ENCODE results near the gene NDUFAF5. TPM values are rescaled to one million over a fixed set of nuclear protein-coding genes. Genes with fewer than 3 reads are reported as not detected.
A peak's percentile ranks its signal among the peaks of the same experiment; 100 is the strongest.

Gene NDUFAF5
- polyA plus RNA-seq, 12 donors: 16.5 to 35.9 (median 20.5) TPM; not detected in 1

- no peak for DNase-seq
Observed at GRCh38 chr20:13771853-13772453, 12.9 kb upstream of the NDUFAF5 start.

GRCh38 chr20:13772529-13772928, 12.3 kb upstream of the NDUFAF5 start:
- no peak for DNase-seq

DNA sequence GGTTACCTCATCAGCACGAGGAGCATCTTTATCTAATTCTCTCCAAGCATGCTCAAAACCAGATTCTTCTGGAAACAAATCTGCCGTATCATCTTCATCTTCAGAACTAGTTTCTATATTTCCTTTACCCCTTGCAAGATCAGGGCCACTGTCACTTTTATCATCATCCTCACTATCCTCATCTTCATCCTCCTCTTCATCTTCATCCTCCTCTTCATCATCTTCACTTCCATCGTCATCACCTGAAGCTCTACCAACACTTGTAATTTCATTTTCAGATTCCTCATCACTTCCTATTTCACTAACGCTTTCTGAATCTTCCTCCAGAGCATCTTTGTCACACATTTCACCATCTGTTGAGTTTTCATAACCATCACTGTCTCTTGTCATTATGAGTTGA, 9.0 kb upstream of the NDUFAF5 start:
- DNase-seq: no peak

- no peak for DNase-seq
Observed at GRCh38 chr20:13777171-13777601, 7.6 kb upstream of the NDUFAF5 start.

DNA sequence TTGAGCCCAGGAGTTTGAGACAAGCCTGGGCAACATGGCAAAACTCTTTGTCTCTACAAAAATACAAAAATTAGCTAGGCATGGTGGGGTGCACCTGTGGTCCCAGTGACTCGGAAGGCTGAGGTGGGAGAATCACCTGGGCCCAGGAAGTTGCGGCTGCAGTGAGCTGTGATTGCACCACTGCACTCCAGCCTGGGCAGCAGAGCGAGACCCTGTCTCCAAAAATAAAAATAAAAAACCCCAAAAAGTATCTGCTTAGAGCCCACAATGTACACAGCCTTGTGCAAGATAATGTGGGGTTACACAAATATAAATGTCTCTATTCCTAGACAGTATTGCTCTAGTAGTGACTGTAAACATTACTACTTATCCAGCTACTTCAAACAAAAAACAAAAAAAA, 6.0 kb upstream of the NDUFAF5 start:
- DNase-seq: no peak

- no peak for DNase-seq
Observed at GRCh38 chr20:13783528-13783927, 1.3 kb upstream of the NDUFAF5 start.

GRCh38 chr20:13784271-13784892, 446 bp upstream of the NDUFAF5 start:
- DNase-seq: no peak

GRCh38 chr20:13786143-13786828, 1.5 kb downstream of the NDUFAF5 start:
- no peak for DNase-seq

DNA sequence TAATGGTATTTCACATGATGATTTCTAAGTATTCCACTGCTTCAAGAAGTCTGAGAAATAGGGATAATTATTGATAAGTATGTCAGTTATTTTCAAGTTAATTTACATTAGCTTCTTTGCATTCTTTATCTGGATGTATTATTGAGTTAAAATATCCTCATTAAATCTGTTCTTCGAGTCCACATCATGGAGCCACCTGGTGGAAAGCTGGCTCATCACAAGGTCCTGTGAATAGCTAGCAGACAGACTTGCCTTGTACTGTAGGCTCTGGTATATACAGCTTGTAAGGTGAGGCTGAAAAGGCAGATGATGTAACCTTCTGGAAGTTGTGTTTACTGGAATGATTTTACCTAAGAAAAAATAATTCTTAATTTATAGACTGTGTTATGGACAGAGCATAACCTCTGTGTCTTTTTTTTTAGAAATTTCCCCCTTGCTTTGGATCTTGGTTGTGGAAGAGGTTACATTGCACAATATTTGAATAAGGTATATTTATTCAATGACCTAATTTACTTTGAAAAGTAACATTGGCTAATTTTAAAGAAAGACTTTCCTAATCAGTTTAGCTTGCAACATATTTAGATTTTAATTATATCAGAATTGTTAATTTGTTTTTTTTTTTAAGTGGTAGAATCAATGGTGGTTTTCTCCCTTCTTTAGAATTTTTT, 3.5 kb downstream of the NDUFAF5 start:
- DNase-seq: peak; percentile 38

DNA sequence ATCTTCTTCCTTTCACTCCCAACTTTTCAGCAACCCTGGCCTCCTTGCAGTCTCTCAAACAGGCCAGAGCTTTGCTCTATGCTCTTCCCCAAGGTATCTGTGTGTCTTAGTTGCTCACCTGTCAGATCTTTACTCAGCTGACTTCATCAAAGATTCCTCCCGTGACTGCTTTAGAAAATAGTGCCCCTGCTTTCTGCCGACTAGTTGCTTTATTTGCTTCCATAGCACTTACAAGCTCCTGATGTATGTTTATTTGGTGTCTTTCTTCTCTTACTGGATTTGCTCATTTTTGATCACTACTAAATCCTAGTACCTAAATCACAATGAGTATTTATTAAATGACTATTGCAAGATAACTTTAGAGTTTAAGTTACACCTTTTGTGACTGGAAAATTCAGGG, 5.9 kb downstream of the NDUFAF5 start:
- no peak for DNase-seq

GRCh38 chr20:13791540-13792459, 7.0 kb downstream of the NDUFAF5 start:
- no peak for DNase-seq

GRCh38 chr20:13793001-13793400, 8.2 kb downstream of the NDUFAF5 start:
- DNase-seq: no peak

GRCh38 chr20:13794667-13795066, 9.8 kb downstream of the NDUFAF5 start:
- DNase-seq: no peak

DNA sequence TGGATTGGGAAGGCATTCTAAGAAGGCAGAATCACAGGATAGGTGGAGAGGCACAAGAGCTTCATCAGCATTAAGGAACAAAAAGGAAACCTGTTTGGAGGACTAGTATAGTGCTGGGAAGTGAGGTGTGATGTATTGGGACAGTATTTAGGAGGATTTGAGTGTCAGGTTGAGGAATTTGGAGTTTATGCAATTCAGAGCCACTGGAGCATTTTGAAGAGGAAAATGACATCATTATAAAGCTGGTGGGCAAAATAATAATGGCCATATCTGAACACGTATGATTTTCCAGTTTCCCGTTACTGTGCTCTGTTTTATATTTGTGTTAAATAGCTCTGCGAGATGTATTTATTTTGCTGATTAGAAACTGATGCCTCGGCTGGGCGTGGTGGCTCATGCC, 14.2 kb downstream of the NDUFAF5 start:
- no peak for DNase-seq

DNA sequence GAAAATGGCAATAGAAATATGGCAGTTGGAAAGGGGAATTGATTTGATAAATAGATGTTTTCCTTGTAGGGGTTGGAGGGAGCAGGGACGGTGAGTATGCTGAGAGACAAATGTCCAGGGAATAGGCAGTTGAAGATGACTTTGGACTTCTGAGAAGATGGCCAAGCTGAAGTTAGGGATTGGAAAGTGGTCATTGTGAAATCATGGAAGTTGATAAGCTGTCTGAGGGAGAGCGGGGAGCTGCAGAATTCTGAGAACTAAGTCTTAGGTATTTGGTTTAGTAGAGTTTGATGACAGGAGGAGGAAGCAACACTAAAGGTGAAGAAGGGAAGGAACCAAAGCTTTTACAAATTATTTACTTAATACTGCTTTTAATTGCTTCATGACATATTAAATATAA, 15.1 kb downstream of the NDUFAF5 start:
- DNase-seq: no peak

DNA sequence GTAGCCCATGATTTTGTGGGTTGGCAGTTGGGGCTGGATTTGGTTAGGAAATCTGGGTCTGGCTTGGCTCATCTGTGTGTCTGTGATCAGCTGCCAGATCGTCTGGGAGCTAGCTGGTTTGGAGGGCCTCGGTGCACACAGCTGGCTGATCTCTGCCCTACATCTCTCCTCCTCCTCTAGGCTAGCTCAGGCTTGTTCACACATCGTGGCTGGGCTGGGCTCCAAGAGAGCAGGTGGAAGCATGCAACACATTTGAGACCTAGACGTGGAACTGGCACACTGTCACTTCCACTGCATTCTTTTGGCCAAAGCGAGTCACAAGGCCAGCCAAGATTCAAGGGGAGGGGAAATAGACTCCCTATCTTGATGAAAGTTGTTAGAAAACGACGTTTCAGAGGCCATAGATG, 15.9 kb downstream of the NDUFAF5 start:
- peak; percentile 64 for DNase-seq

GRCh38 chr20:13809373-13809772, 24.5 kb downstream of the NDUFAF5 start:
- no peak for DNase-seq

DNA sequence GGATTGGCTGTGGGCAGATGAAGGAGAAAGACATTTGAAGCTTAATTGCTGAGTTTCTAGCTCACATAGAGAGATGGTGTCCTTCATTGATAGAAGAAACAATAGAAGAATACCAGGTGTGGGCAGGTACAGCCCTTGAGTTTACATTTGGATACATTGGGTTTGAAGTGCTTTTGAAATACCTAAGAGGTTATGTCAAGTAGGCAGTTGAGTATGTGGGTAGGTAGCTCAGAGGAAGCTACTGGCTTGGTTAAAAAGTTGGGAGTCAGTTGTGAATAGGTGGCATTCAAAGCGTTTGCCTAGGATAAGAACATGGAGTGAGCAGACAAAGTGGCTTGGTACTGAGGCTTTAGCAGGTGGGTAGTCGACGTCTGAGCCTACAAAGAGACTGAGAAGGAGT, 25.0 kb downstream of the NDUFAF5 start:
- DNase-seq: no peak

GRCh38 chr20:13810446-13810845, 25.6 kb downstream of the NDUFAF5 start:
- DNase-seq: no peak

- DNase-seq: no peak
Observed at GRCh38 chr20:13813910-13814309, 29.1 kb downstream of the NDUFAF5 start.

GRCh38 chr20:13814672-13815071, 29.8 kb downstream of the NDUFAF5 start:
- no peak for DNase-seq

DNA sequence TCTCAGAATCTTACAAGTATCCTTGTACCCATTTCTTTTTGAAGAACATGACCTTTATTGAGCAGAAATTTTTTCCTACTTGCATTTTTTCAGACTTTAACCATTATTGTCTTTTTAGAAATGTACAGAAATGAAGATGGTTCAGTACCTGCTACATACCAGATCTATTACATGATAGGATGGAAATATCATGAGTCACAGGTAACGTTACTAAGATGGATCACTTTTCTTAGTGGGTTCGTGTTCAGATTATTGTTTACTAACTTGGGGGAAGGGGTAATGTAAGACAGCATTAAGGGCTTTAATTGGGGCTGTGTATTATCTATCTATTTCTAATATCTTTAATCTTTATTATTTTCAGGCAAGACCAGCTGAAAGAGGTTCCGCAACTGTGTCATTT, 31.9 kb downstream of the NDUFAF5 start:
- DNase-seq: no peak

Measured in muscle of arm (tissue), 12 donors.